ENCODE data around the gene WDTC1. TPM values are rescaled to one million over a fixed set of nuclear protein-coding genes. Genes with fewer than 3 reads are reported as not detected.

The WDTC1 gene
- total RNA-seq, 1 experiment from 2014 or later: 20.1 TPM

DNA sequence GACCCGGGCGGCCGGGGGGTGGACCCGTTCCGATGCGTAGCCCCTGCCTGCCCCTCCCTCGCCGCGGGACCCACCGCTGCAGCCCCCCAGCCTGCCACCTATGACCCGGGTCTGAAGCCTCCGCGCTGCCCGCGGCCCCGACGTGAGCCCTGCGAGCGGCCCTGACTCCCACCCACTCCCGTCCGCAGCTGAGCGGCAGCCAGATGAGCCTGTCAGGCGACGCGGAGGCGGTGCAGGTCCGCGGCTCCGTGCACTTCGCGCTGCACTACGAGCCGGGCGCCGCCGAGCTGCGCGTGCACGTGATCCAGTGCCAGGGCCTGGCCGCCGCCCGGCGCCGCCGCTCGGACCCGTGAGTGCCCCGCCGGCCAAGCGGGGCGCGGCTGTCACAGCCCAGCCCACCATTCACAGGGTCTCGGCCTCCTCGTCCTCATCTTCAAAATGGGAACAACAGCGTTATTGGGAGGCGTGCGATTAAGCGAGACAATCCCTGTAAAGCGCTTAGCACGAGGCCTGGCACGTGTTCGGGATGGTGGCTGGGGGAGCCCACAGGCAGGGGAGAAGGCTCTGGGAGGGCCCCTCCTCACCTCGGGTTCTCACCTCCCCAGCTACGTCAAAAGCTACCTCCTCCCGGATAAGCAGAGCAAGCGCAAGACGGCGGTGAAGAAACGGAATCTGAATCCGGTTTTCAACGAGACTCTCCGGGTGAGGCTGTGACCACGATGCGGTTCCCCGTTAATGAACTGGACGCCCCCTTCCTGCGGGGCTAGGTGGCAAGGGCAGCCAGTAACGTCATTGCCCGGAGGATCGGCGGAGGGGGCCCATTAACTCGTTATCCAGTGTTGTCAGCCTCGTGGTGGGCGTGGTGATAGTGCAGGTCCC, 115.6 kb downstream of the WDTC1 start (continued):
- TF ChIP-seq MYBL2 (CRISPR knock-in tag; IDR thresholded peaks at IDR 0.05): peak; percentile 91; the same call in 1 of the 2 replicates
- no peak for TF ChIP-seq FOXJ3 (CRISPR knock-in tag; IDR thresholded peaks at IDR 0.05; ENCODE audit: borderline replicate concordance)
- peak; percentile 94 for TF ChIP-seq E2F5 (CRISPR knock-in tag; IDR thresholded peaks at IDR 0.05)
- TF ChIP-seq NR3C1 (CRISPR knock-in tag; conservative IDR thresholded peaks at IDR 0.05; ENCODE audit: low read depth): no peak
- no peak for TF ChIP-seq CREB1 (CRISPR knock-in tag; IDR thresholded peaks at IDR 0.05)
- TF ChIP-seq ZNF281 (CRISPR knock-in tag; IDR thresholded peaks at IDR 0.05): peak; percentile 39
- no peak for TF ChIP-seq ZNF396 (CRISPR knock-in tag; IDR thresholded peaks at IDR 0.05; ENCODE audit: borderline replicate concordance)
- peak; percentile 76; the same call in 1 of the 2 replicates for TF ChIP-seq ZNF219 (CRISPR knock-in tag; IDR thresholded peaks at IDR 0.05; ENCODE audit: borderline replicate concordance)
- TF ChIP-seq FOXP1 (CRISPR knock-in tag; IDR thresholded peaks at IDR 0.05; ENCODE audit: borderline replicate concordance): peak; percentile 96
- TF ChIP-seq, protein P1, sequence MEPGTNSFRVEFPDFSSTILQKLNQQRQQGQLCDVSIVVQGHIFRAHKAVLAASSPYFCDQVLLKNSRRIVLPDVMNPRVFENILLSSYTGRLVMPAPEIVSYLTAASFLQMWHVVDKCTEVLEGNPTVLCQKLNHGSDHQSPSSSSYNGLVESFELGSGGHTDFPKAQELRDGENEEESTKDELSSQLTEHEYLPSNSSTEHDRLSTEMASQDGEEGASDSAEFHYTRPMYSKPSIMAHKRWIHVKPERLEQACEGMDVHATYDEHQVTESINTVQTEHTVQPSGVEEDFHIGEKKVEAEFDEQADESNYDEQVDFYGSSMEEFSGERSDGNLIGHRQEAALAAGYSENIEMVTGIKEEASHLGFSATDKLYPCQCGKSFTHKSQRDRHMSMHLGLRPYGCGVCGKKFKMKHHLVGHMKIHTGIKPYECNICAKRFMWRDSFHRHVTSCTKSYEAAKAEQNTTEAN (CRISPR knock-in tag; IDR thresholded peaks at IDR 0.05): peak; percentile 94
- peak; percentile 84 for TF ChIP-seq TCF7 (CRISPR knock-in tag; IDR thresholded peaks at IDR 0.05; ENCODE audit: low read depth)
- TF ChIP-seq, protein P2, sequence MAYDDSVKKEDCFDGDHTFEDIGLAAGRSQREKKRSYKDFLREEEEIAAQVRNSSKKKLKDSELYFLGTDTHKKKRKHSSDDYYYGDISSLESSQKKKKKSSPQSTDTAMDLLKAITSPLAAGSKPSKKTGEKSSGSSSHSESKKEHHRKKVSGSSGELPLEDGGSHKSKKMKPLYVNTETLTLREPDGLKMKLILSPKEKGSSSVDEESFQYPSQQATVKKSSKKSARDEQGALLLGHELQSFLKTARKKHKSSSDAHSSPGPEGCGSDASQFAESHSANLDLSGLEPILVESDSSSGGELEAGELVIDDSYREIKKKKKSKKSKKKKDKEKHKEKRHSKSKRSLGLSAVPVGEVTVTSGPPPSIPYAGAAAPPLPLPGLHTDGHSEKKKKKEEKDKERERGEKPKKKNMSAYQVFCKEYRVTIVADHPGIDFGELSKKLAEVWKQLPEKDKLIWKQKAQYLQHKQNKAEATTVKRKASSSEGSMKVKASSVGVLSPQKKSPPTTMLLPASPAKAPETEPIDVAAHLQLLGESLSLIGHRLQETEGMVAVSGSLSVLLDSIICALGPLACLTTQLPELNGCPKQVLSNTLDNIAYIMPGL (CRISPR knock-in tag; IDR thresholded peaks at IDR 0.05): peak; percentile 32
- peak; percentile 88; the same call in 1 of the 2 replicates for TF ChIP-seq IRF2 (CRISPR knock-in tag; IDR thresholded peaks at IDR 0.05; ENCODE audit: borderline replicate concordance, low read depth)
- TF ChIP-seq, protein P3, sequence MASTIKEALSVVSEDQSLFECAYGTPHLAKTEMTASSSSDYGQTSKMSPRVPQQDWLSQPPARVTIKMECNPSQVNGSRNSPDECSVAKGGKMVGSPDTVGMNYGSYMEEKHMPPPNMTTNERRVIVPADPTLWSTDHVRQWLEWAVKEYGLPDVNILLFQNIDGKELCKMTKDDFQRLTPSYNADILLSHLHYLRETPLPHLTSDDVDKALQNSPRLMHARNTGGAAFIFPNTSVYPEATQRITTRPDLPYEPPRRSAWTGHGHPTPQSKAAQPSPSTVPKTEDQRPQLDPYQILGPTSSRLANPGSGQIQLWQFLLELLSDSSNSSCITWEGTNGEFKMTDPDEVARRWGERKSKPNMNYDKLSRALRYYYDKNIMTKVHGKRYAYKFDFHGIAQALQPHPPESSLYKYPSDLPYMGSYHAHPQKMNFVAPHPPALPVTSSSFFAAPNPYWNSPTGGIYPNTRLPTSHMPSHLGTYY (CRISPR knock-in tag; IDR thresholded peaks at IDR 0.05): no peak
- no peak for TF ChIP-seq GTF2I (CRISPR knock-in tag; conservative IDR thresholded peaks at IDR 0.05)
- 0 out of 2 replicates have a peak, but pooled peaks have one; percentile 41 for TF ChIP-seq ZBTB21 (CRISPR knock-in tag; IDR thresholded peaks at IDR 0.05; ENCODE audit: borderline replicate concordance)
- no peak for TF ChIP-seq SMAD4 (CRISPR knock-in tag; IDR thresholded peaks at IDR 0.05)
- no peak for TF ChIP-seq ZNF512 (CRISPR knock-in tag; IDR thresholded peaks at IDR 0.05; ENCODE audit: borderline replicate concordance)
- TF ChIP-seq TEAD4 (CRISPR knock-in tag; IDR thresholded peaks at IDR 0.05): no peak
- no peak for TF ChIP-seq NFATC4 (CRISPR knock-in tag; IDR thresholded peaks at IDR 0.05)
- TF ChIP-seq, protein P4, sequence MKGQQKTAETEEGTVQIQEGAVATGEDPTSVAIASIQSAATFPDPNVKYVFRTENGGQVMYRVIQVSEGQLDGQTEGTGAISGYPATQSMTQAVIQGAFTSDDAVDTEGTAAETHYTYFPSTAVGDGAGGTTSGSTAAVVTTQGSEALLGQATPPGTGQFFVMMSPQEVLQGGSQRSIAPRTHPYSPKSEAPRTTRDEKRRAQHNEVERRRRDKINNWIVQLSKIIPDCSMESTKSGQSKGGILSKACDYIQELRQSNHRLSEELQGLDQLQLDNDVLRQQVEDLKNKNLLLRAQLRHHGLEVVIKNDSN (CRISPR knock-in tag; IDR thresholded peaks at IDR 0.05): peak; percentile 75
- TF ChIP-seq ZNF317 (CRISPR knock-in tag; IDR thresholded peaks at IDR 0.05; ENCODE audit: borderline replicate concordance, low read depth): peak; percentile 57; the same call in 1 of the 2 replicates
- TF ChIP-seq NR1H2 (CRISPR knock-in tag; IDR thresholded peaks at IDR 0.05): peak; percentile 17; the same call in 1 of the 2 replicates
- TF ChIP-seq GABPB1 (CRISPR knock-in tag; IDR thresholded peaks at IDR 0.05): no peak
- TF ChIP-seq ZNF138 (CRISPR knock-in tag; conservative IDR thresholded peaks at IDR 0.05): peak; percentile 25; the same call in 1 of the 2 replicates
